Stomach (tissue), 9 donors: ENCODE measurements around the gene TNK1. TPM values are rescaled to one million over a fixed set of nuclear protein-coding genes. Genes with fewer than 3 reads are reported as not detected.

Experiments
- DNase-seq, 2 donors: peaks; one replicate each; pipeline versions ENCODE4 v3.0.0 to v3.0.0-alpha.2; 2013 to 2019
- H3K27ac ChIP-seq, 5 donors: fragments of 200-600 bp in 4 of 5; sonication (generic) in 4 of 5; one replicate each; pipeline ENCODE4 v1.5.1; 2013 to 2019; ENCODE audit warnings: mild to moderate bottlenecking in 1 of 5, moderate library complexity in 1 of 5
- H3K27me3 ChIP-seq, 3 donors: fragments of 200-600 bp; sonication (generic); one replicate each; pipeline ENCODE4 v1.5.1; 2017 to 2019; ENCODE audit warnings: mixed run types in 1 of 3
- H3K36me3 ChIP-seq, 4 donors: fragments of 200-600 bp; sonication (generic); 1 replicate in 3 of 4; 2 replicates in 1 of 4; pipeline ENCODE4 v1.5.1; 2016 to 2019
- H3K4me1 ChIP-seq, 4 donors: fragments of 200-600 bp; sonication (generic); one replicate each; pipeline ENCODE4 v1.5.1; 2016 to 2019
- H3K4me3 ChIP-seq, 4 donors: fragments of 200-600 bp; sonication (generic) in 3 of 4; one replicate each; pipeline ENCODE4 v1.5.1; 2016 to 2019; ENCODE audit warnings: mild to moderate bottlenecking in 1 of 4
- H3K9me3 ChIP-seq, 4 donors: fragments of 200-600 bp; sonication (generic); one replicate each; pipeline ENCODE4 v1.5.1; 2016 to 2019
- CTCF ChIP-seq, 7 experiments: fragments of 450-650 bp in 4 of 7; fragments of 200-600 bp in 3 of 7; sonication (generic) in 3 of 7; IDR thresholded peaks; one replicate each; pipeline ENCODE4 v1.5.1; 2016 to 2019; ENCODE audit warnings: antibody characterized with exemption in 7 of 7, control low read depth in 2 of 7, mild to moderate bottlenecking in 1 of 7
- EP300 ChIP-seq: sonication (generic); formaldehyde crosslinking; IDR thresholded peaks from one replicate; pipeline ENCODE4 v1.6.1; 2017; ENCODE audit warnings: antibody characterized with exemption
- POLR2A ChIP-seq, 4 donors: fragments of 450-650 bp; IDR thresholded peaks; one replicate each; pipeline ENCODE4 v1.6.1; 2016; ENCODE audit warnings: antibody characterized with exemption in 4 of 4, control low read depth in 2 of 4, mild to moderate bottlenecking in 1 of 4, moderate library complexity in 1 of 4
- POLR2AphosphoS5 ChIP-seq, 3 donors: sonication (generic); formaldehyde crosslinking; IDR thresholded peaks; one replicate each; pipeline ENCODE4 v1.6.1; 2016; ENCODE audit warnings: antibody characterized with exemption in 3 of 3
- WGBS, 5 donors: extraction: QIAGEN DNeasy Blood & Tissue Kit in 3 of 5; methylation state at CpG; one replicate each; pipeline versions ENCODE4 v1.1.5 to v1.1.7; 2013 to 2018; 5-methylcytosine and 5-hydroxymethylcytosine counted together
- intact Hi-C: fragments of 100-400 bp; cut with DNase I; formaldehyde crosslinking; loops from one replicate; pipeline ENCODE4 v1.15.1; 2023; ENCODE audit warnings: low total_unique reads
- polyA plus RNA-seq, 3 donors: library from polyadenylated mRNA; stranded (reverse); fragments of 200-250 nt; gene quantifications; one replicate each; pipeline ENCODE4 v1.2.3, GENCODE V29; 2013
- total RNA-seq, 5 donors: library from RNA; depleted of rRNA; stranded (reverse); fragments of >200 nt; gene quantifications; one replicate each; pipeline versions ENCODE4 v1.1.0 to v1.2.3, GENCODE V29; 2014 to 2016
- donor health status: healthy with polysubstance abuse.
- donor health status: Bipolar disorder and iron deficiency.
- donor health status: healthy.

Gene TNK1
- total and polyA plus RNA-seq, 8 donors = 5.7 to 37.1 (median 10.4) TPM

- 71 to 80% (median 78%) methylated on average over 6 of the region's 6 CpGs for WGBS, 5 donors
Measured at GRCh38 chr17:7413346-7413985, 32.6 kb downstream of the TNK1 start.

DNA sequence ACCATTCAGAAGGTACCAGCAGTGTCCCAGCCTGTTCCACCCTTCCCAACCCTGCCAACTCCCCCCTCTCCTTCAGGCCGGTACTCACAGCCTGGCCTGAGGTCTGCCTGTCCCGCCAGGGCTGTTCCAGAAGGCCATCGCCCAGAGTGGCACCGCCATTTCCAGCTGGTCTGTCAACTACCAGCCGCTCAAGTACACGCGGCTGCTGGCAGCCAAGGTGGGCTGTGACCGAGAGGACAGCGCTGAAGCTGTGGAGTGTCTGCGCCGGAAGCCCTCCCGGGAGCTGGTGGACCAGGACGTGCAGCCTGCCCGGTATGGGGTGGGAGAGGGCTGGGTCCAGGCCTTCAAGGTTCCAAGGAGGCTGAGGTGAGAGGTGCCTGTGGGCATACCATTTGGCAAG lies 33.9 kb downstream of the TNK1 start:
- DNase-seq = no peak
- Histone ChIP-seq H3K36me3 (peaks cover 0 to 48% (median 22%) of the 10 kb centered on the region in 4 donors), H3K4me3 (no peak overlapping the region), H3K27me3 (peaks cover 0 to 5% (median 0%) of the 10 kb centered on the region in 3 donors), H3K4me1 (no peaks in the 10 kb centered on the region), H3K9me3 (no peaks in the 10 kb centered on the region), H3K27ac (no peak overlapping the region)
- TF ChIP-seq CTCF (IDR thresholded peaks at IDR 0.05) (no peak), EP300 (no peak), POLR2AphosphoS5 (IDR thresholded peaks at IDR 0.05) (no peak), POLR2A (IDR thresholded peaks at IDR 0.05) (no peak)
- WGBS, 5 donors = 79 to 93% (median 86%) methylated on average over 5 to 14 of the region's 14 CpGs
- intact Hi-C loops = no loop called here

More at GRCh38 chr17:7413346-7413985, 32.6 kb downstream of the TNK1 start:
- peaks cover 0 to 5% (median 0%) of the 10 kb centered on the region in 3 donors for H3K27me3 ChIP-seq
- H3K36me3 ChIP-seq = peaks cover 0 to 62% (median 35%) of the 10 kb centered on the region in 4 donors
- TF ChIP-seq EP300 (no peak), POLR2A (IDR thresholded peaks at IDR 0.05) (no peak), POLR2AphosphoS5 (IDR thresholded peaks at IDR 0.05) (no peak), CTCF (IDR thresholded peaks at IDR 0.05) (no peak)
- DNase-seq = no peak
- intact Hi-C loops = no loop called here
- peaks cover 0 to under 1% (median 0%) of the 10 kb centered on the region in 4 donors for H3K4me1 ChIP-seq
- no peak overlapping the region for H3K27ac ChIP-seq
- no peaks in the 10 kb centered on the region for H3K9me3 ChIP-seq
- H3K4me3 ChIP-seq = no peak overlapping the region

- Histone ChIP-seq H3K9me3 (no peaks in the 10 kb centered on the region), H3K4me3 (no peak overlapping the region), H3K27me3 (peaks cover 0 to 5% (median 0%) of the 10 kb centered on the region in 3 donors), H3K27ac (no peak overlapping the region), H3K4me1 (no peaks in the 10 kb centered on the region), H3K36me3 (peaks cover 0 to 39% (median 17%) of the 10 kb centered on the region in 4 donors)
- 78 to 89% (median 84%) methylated on average over 13 to 23 of the region's 23 CpGs for WGBS, 5 donors
- no peak for DNase-seq
- no peak for TF ChIP-seq CTCF (IDR thresholded peaks at IDR 0.05)
- TF ChIP-seq POLR2A (IDR thresholded peaks at IDR 0.05) = no peak
- TF ChIP-seq EP300 = no peak
- TF ChIP-seq POLR2AphosphoS5 (IDR thresholded peaks at IDR 0.05) = no peak
- intact Hi-C loops = no loop called here
Measured at GRCh38 chr17:7415784-7416183, 34.9 kb downstream of the TNK1 start.

DNA sequence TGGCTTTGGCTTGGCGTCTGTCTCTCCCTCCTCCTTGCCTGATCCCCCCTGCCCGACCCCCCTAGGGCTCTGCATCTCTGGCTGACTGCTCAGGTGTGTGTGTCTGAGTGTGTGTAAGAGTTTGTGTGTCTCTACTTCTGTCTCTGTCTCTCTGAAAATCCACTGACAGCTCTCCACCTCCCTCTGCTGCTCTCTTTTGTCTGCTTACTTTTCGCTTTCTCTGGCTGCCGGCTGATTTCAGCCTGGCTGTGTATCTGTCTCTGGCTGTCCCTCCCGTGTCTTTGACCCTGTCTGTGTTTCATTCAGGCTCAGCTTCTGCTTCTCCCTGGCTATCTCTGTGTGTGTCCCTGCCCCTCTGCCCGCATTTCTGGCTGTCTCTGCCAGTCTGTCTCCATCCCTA lies 35.4 kb downstream of the TNK1 start:
- H3K27me3 ChIP-seq = peaks cover 0 to 5% (median 0%) of the 10 kb centered on the region in 3 donors
- H3K9me3 ChIP-seq = no peaks in the 10 kb centered on the region
- H3K4me3 ChIP-seq = no peak overlapping the region
- DNase-seq = no peak
- H3K27ac ChIP-seq = no peak overlapping the region
- intact Hi-C loops = no loop called here
- no peaks in the 10 kb centered on the region for H3K4me1 ChIP-seq
- WGBS, 5 donors = 67 to 80% (median 70%) methylated on average over 6 of the region's 6 CpGs
- peaks cover 0 to 38% (median 17%) of the 10 kb centered on the region in 4 donors for H3K36me3 ChIP-seq
- no peak for TF ChIP-seq POLR2A (IDR thresholded peaks at IDR 0.05)
- no peak for TF ChIP-seq CTCF (IDR thresholded peaks at IDR 0.05)
- no peak for TF ChIP-seq POLR2AphosphoS5 (IDR thresholded peaks at IDR 0.05)
- TF ChIP-seq EP300 = no peak
